Astrocyte of the hippocampus (primary cell): ENCODE results near the gene TRAPPC14.

Experiments
- DNase-seq: peaks from one replicate; pipeline ENCODE4 v3.0.0; 2011; ENCODE audit warnings: low read depth, low spot score

The TRAPPC14 gene

GRCh38 chr7:100124301-100125230 is 34.0 kb downstream of the TRAPPC14 start:
- no peak for DNase-seq

GRCh38 chr7:100122568-100122967 is 36.0 kb downstream of the TRAPPC14 start:
- no peak for DNase-seq

- DNase-seq = no peak
Measured at GRCh38 chr7:100122067-100122466, 36.5 kb downstream of the TRAPPC14 start.

- no peak for DNase-seq
Measured at GRCh38 chr7:100120733-100121036, 37.8 kb downstream of the TRAPPC14 start.

- DNase-seq = peak; percentile 76
Measured at GRCh38 chr7:100119970-100120732, 38.4 kb downstream of the TRAPPC14 start.

- DNase-seq = peak; percentile 97
Measured at GRCh38 chr7:100119072-100119969, 39.2 kb downstream of the TRAPPC14 start, which contains the start of the genes CNPY4 and TAF6. Gene CNPY4 (plus strand): TSS chr7:100119634. CDS start chr7:100119745, 111 bp downstream. Gene TAF6 (minus strand): TSS chr7:100119358. CDS start chr7:100114209, 5,149 bp downstream.

GRCh38 chr7:100118388-100119071 is 40.0 kb downstream of the TRAPPC14 start:
- DNase-seq = no peak

- DNase-seq = no peak
Measured at GRCh38 chr7:100115026-100115425, 43.5 kb downstream of the TRAPPC14 start.

GRCh38 chr7:100111914-100112313 is 46.6 kb downstream of the TRAPPC14 start:
- no peak for DNase-seq

GRCh38 chr7:100111156-100111555 is 47.4 kb downstream of the TRAPPC14 start:
- no peak for DNase-seq

- no peak for DNase-seq
Measured at GRCh38 chr7:100109521-100110163, 48.9 kb downstream of the TRAPPC14 start.

- no peak for DNase-seq
Measured at GRCh38 chr7:100107890-100108289, 50.6 kb downstream of the TRAPPC14 start.

GRCh38 chr7:100107125-100107737 is 51.3 kb downstream of the TRAPPC14 start:
- no peak for DNase-seq

- no peak for DNase-seq
Measured at GRCh38 chr7:100106633-100107032, 51.9 kb downstream of the TRAPPC14 start.

- no peak for DNase-seq
Measured at GRCh38 chr7:100105534-100105933, 53.0 kb downstream of the TRAPPC14 start.
